Stimulated activated CD8-positive, alpha-beta memory T cell treated with anti-CD3 and anti-CD28 coated beads, Interleukin-4, amount 100 ng/mL, for 48 hours (primary cell): ENCODE measurements around the gene HOATZ.

Experiments
- DNase-seq: peaks from one replicate; pipeline ENCODE4 v3.0.0-alpha.2; 2020

HOATZ gene

DNA sequence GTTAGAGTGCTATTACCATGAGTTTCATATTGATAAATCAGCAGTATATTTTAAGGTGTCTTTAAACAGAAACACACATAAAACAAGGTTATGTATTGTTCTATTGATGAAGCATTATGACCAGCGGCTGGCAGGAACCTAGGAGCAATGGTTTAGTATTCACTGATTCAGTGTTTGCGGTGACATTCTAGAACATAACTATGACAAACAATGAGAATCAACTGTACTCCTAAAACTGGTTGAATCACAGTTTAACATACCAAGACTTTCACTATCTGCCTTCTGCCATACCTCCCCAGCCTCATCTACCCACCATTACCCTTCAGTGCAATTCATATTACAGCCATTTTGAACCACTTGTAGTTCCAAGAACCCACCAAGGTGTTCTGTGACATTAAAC lies 8.8 kb downstream of the HOATZ start:
- no peak for DNase-seq

DNA sequence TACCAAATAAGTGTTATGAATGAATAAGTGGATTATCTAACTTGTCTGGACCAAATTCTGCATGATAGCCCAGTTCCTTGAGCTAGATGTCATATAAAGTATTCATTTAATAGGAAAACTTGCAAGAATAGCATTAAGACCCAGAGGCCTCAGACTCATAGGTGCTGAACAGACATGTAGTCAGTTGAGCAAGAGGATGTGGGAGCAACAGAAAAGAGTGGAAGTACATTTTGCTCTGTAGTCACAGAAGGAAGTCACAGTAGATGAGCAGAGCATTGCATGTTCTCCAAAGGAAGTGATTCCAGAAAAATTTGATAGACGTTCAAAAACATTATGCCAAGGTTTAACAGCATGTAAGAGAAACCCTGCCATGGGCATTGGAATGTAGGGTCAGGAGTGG lies 9.5 kb downstream of the HOATZ start:
- DNase-seq = no peak

DNA sequence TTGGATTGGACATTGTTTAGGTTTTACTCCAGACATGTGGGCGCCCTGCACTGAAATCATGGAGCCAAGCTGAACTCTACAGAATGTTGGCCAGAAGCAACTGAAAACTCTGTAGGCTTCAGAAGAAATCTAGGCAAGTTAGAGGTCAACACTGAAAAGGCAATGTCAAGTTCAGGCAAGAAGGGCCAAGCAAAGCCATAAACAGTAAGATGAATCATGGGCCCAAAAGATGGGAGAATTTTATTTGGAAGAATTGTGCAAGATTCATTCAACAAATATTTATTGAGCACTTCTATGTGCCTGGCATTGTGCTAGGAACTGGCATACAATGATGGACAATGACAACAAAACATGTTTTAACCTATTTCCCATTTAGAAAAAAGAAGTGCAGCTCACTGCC lies 10.9 kb downstream of the HOATZ start:
- no peak for DNase-seq

DNA sequence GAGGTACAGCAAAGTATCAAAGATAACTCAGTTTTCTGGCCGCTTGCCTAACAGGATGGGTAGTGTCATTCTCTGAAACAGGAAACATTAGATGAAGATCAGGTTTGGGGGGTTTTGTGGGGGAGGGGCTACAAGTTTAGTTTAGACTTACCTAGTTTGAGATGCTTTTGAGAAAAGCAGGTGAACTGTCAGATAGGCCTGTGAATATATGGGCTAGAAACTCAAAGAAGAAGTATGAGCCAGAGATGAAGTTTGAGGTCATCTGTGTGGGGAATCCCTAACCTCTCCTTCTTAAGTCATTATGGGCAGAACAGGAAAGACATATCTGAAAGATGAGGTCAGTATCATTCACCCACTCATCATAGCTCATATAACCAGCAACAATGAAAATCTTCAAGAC lies 11.9 kb downstream of the HOATZ start:
- DNase-seq = no peak

DNA sequence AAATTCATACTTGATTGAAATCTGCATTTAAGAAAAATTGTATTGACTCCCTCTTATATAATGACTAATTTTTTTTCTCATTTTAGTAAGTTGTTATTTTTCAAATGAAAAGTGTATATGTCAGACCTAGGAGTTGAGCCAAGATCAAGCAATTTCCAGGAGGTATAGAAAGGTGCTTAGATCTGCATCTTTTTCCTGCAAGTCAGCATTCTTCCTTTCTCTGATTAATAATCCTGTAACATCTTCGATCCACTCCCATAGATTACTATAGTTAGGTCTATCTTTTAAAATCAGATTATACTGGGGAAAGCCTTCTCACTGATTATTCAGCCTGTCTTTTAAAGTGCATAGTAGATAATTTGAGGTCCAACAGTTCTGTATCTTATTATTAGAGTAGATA lies 12.7 kb downstream of the HOATZ start:
- DNase-seq = no peak

DNA sequence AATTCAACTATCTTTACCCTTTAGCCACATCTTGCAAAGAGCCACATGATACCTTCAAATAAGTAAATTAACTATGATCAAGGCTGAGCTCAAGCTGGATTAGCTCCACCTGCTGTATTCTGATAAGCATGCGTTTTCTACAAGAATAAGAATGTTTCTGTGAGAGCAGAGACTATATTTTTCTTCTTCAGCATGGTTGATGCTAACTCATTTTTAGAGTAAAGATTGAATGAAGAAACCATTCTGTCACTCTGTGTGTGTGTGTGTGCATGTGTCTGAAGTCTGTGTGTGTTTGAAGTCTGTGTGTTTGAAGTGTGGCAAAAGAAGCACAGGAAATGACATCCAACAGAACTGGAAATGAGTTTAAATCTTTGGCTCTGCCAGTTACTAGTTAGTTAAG lies 14.0 kb downstream of the HOATZ start:
- DNase-seq = no peak

DNA sequence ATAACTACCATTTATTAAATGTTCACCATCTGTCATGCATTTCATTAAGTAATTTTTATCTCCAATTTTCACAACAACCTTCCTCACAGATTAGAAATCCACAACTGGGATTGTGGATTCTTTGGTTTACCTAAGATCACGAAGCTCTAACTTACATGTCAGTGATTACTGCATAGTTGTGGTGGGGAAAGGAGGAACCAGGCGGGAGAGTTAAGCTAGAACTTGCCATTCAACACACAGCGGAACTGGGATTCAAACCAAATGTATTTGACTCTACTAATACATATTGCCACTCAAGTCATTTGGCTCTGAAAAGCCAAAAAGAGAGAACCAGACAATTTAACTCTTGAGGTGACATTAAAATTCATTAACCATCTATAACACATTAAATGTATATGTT lies 15.5 kb downstream of the HOATZ start:
- no peak for DNase-seq

DNA sequence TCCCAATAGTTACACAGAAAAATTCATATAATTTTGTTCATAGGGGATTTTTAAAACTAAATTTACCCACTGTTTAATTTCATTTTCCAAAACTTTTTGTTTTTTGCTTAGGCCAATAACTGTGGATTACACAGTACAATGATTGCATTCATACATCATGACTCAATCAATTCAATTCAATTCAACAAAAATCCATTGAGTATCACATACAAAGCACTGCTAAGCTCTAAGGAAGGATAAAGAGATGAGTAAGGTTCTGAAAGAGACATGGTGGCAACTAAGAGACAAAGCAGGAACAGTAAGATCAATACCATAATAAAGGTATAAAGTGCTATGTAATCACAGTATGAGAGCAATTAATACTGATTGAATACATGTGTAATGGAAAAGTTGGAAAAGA lies 16.6 kb downstream of the HOATZ start:
- DNase-seq = no peak

DNA sequence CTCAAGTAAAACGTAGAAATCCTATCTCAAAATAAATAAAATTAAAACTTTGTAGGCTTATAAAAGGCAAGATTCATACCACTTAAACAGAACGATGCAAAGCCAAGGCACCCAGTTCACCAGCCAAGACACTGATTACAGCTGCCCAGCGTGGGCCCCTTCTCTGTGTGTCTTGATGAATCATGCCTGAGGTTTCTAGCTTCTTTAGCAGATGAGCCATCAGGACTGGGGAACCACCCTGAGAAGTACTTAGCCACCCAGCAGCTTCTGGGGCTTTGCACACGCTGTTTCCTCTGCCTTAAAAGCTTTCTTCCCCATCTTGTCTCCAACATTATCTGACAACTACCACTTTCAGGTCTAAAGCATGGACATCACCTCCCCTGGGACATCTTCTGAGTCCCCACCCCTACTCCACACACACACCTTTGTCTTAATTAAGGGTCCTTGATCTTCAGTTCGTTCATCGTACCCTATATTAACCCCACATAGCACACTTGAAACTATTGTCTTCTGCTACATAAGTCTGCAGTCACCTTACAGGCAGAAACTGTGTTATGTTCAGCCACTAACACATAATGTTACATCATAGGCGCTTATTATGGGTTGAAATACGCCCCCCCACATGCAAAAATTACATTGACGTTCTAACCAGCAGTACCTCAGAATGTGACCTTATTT lies 17.2 kb downstream of the HOATZ start:
- peak; percentile 77 for DNase-seq

DNA sequence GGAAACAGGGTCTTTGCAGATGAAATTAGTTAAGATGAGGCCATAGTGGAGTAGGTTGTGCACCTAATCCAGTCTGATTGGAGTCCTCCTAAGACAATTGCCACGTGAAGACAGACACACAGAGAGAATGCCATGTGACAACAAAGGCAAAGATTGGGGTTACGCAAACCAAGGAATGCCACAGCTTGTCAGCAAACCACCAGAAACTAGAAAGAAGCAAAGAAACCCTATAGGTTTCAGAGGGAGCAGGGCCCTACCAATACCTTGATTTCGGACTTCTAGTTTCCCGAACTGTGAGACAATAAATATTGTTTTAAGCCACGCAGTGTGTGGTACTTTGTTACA lies 17.8 kb downstream of the HOATZ start:
- no peak for DNase-seq

DNA sequence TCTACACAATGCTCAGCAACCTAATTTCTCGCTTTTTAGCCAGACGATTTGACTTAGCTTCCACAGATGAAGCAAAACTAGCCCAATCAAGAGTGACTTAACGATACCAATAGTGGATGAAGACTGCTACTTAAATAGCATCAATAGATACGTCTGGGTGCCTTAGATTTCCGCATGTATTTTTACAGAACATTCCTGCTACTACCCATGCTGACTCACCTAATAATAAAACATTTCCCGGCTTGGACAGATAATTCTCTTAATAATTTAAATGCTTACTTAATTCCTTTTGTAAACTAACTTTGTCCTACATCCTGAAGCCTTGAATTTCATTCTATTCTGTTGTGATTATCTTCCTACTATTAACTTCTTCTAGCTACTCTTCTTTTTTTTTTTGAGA lies 20.7 kb downstream of the HOATZ start:
- no peak for DNase-seq

DNA sequence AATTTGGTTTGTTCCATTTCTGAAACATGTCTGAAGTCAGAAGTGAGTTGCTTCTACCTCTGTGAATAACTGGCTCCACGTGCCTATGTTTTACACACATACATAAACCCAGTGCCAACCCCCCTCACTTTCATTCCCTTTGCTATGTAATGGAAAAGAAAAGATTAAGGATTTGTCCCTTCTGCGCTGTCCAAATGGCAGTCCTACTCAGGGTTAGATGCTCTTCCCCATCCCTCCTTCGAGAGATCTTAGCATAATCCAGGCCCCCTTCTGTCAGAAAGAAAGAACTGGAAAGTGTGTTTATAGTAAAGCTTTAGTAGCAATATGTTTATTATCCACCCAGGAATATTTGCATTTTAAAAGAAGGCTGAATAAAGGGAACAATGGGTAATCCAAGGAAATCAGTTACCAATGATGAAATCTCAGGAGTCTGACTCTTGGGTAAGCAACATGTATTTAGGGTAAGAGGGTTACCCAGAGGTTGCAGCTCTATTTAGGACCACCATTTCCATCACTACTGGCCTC lies 22.8 kb downstream of the HOATZ start:
- DNase-seq = no peak

DNA sequence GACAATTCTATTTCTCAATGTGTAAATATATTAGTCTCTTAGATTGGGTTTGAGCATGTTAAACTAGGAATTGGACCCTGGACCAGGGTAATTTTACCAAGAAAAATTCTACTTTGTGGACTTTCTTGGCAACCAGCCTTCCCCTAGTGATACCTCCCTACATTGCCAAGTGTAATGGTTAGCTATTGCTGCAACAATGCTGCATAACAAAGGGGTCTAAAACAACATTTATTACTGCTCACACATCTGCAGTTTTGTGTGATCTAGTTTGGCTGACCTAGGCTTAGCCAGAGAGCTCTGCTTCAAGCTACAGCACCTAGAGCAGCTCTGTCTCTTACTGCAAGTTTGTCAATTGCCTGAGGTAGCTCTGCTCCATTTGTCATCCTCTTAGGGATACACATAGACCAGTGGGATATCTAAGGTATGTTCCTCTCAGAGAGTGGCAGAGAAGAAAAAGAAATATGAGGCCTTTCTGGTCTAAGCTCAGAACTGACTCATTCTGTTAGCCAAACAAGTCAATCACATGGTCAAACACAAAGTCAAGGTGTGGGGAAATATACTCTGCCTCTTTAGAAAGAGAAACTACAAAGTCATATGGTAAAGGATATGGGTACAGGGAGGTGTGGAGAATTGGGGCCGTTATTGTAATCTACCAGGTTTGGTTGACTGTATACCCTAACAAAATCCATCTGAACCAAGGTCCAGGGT lies 24.0 kb downstream of the HOATZ start:
- DNase-seq = no peak

DNA sequence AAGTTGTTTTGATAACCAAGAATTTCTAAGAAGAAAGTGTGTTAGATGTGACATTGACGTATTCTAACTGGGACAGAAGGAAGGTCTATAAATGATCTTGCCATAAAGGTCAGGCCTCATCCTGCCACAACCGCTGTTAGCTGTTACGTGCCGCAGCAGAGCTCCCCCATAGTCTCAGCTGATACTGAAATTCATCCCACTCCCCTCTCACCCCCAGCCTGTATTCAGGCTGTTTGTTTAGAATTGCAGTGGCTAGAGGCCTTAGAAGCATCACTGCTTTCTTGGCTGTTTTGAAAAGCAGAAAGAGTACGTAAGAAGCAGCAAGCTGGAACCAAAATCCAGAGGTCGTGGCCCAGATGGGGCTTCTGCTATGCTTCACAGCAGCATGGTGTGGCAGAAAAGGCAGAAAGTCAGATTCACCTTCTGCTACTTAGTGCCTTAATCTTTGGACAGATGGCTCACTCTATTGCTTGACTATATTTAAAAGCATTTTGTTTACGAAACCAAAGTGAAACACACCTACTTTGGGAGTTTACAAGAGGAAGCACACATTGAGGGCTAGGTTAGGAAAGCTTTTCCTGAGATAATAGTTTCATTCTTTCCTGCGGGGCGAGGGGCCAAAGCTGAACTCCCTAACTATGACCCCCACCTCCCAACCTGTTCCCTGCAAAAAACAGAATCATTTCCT lies 25.0 kb downstream of the HOATZ start:
- peak; percentile 44 for DNase-seq

DNA sequence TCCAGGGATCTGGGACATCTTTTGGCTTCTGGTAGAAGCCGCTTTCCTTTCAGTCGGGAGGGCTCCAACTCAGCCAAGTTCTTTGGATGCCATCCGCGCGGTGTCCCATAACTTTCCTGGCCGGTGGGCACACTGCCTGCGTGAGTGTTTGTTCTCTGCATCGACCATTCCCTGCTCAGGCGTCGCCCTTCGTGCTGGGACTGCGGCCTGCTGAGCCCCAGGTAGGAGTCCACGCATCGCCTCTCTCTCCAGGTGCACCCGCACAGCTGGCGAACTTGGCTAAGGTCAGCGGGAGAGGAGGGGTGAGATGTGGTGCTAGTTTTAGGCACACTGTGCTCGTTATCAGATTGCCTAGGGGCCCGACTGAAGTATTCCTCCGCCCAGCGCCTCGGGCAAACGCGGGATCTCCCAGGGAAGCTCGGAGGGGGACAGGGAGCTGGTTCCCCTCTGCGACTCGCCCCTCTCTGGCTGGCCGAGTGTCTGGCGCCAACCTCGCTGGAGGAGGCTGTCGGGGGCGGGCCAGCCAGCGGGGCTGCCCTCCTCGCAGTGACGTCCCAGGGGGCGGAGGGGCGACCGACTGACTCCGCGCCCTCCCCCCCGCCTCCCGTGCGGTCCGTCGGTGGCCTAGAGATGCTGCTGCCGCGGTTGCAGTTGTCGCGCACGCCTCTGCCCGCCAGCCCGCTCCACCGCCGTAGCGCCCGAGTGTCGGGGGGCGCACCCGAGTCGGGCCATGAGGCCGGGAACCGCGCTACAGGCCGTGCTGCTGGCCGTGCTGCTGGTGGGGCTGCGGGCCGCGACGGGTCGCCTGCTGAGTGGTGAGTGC lies 25.7 kb downstream of the HOATZ start, which contains the start of gene LAYN:
Gene LAYN (plus strand): TSS at position 607 of the 823 bp plus-strand sequence. CDS start 124 bp downstream, at position 731.
- DNase-seq = peak; percentile 66

DNA sequence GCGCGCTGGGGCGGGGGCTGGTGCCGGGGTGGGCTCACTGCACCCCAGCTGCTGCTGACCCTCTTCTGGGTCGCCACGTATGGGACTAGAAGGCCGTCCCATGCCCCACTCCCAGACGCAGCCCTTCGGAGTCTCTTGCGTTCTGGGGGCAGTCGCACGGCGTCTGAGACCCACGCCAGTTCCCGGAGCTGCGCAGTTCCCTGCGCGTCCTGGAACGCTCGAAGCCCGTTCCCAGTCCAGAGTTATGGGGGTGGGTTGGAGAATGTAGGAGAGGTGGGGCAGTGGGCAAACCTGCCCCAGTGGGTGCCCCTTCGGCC lies 26.3 kb downstream of the HOATZ start:
- DNase-seq = no peak

DNA sequence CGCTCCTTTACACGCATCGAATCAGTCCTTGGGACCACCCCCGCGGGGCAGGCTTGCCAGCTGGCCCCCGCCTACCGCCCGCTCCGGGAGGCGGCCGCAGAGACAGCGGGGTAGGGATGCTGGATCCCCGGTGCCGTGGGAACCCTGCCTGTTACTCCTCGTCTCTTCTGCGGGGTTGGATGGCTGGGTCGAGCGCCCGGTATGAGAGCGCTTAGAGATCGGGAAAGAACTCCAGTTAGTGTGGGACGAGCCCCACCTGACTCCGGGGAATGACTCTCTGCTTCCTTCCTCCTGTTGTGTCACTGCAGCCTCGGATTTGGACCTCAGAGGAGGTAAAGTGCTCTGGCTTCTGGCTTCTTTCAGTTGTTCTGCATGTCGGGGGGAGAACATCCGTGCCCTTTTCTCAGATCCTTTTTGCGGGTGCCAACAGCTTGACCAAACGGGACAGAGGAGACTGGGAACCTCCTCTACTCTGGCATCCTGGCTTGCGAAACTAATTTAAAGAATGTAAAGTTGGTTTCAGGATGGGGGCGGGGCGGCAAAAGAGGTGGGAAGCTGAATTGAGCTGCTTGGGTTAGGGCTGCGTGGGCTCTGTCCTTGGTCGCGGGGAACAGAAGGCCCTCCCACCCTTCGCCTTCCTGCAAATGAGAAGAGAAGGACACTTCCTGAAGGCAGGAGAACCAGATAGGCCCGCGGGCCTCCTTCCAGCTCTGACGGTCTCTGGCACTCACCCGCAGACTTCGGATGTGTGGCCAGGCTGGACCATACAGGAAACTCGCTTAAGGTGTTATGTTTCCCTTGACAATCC lies 26.9 kb downstream of the HOATZ start:
- DNase-seq = peak; percentile 28

DNA sequence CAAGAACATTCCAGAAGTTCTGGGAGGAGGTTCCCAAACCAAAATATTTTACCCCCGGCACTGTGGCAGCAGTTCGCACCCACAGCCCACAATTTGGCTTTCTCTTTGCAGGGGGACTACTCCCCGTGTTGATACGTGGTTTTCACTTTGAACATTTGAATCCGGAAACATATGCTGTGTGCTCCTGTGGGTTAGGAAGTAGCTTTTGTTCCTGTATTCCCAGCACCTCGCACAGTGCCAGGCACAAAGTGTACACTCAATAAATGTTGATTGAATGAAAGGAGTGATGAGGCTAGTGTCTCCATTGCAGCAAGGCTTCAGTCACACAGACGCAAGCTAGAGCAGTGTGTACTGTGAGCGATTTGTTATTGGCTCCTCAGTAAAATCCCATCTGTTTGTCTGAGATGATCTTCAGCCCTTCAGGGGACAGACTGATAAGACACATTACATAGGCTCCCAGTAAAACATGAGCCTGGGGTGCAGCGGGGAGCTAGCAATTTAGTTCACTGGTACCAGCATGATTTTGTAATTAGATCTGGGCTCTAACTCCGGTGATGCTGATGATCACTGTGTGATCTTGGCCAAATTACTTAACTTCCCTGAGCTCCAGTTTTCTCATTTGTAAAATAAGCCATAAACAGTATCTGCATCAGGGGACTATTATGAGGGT lies 28.2 kb downstream of the HOATZ start:
- no peak for DNase-seq

DNA sequence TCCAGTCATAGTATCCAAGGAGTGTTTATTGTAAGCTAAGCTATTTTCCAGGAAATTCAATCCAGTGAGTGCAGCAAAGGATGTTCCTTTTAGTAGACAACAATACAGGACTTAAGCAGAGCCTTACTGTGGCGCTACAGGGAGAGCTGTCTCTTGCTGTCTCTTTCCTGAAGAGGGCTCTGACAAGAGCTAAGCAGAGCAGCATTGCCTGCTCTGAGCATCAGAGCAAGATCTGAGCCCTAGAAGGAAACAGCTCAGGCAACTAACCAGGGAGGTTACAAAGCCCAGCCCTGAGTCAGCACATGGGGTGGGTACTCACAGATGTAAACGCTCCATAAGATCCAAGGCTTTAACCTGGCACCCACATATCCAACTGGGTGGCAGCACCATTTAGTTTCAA lies 33.9 kb downstream of the HOATZ start:
- DNase-seq = no peak

DNA sequence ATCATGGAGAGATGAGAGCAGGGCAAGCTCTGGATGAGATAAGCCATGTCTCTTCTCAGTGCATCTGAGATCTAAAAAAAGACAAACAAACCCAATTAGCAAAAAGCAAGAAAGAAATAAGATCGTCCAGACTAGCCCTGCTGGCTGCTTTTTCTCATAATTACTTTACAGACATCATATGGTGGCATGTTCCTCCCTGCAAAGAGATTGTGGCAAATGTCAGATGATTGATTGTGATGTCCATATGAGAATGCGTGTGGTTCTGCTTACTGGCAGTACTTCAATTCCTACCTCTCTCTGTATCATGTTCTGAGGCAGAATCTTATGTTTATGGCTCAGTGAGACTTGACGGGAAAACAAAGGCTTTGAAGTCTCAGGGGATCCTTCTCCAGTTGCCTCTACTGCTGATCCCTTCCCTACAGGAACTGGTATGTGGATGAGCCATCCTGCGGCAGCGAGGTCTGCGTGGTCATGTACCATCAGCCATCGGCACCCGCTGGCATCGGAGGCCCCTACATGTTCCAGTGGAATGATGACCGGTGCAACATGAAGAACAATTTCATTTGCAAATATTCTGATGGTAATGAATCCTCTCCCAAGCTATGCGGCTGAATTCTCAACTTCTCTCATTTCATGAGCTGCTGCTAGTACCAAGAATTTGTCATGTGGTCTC lies 34.8 kb downstream of the HOATZ start:
- no peak for DNase-seq

DNA sequence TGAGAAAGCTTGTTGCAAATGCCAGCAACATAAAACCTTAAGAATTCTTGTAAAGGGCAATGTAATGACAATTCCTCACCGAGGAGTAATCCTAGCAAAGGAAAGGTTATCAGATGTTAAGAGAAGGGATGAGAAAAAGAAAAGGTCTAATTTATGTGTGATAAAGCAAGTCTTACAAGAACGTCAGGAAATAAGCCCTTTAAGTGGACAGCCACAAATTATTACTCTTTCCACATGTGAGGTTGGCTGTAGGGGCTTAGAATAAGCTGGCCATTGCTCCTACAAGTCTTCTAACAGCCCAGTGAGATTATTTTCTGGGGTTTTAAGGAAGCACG lies 35.3 kb downstream of the HOATZ start:
- no peak for DNase-seq
